Esophagus muscularis mucosa (tissue), 3 donors: ENCODE results near the gene AKAP10.

ENCODE experiments used
- EP300 ChIP-seq: sonication (generic); formaldehyde crosslinking; IDR thresholded peaks from one replicate; pipeline ENCODE4 v1.6.1; 2017; ENCODE audit warnings: antibody characterized with exemption
- TF ChIP-seq, protein P1 (sequence below), 3 experiments: fragments of 200-600 bp in 2 of 3; fragments of 450-650 bp in 1 of 3; sonication (generic) in 2 of 3; IDR thresholded peaks; one replicate each; pipeline ENCODE4 v1.5.1; 2017 to 2019; ENCODE audit warnings: antibody characterized with exemption in 3 of 3, mild to moderate bottlenecking in 2 of 3, moderate library complexity in 1 of 3

DNA sequence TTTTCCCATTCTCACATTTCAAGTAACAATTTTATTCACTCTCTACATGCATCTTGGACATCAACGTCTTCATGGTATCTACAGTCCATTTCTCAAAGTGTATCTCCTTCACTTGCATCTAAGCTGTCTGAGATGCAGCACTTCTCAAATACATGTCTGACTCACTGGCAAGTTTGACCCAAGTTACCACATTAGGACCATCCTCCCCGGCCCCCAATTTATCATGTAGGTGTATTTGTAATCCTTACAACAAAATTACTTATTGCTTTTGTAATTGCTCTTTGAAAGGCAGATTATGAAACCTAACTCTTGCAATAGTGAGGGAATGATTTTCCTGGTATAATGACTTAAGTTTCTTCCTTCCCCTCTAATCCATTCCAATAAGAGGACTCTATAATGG is 80.9 kb downstream of the AKAP10 start:
- no peak for TF ChIP-seq EP300
- TF ChIP-seq, protein P1, sequence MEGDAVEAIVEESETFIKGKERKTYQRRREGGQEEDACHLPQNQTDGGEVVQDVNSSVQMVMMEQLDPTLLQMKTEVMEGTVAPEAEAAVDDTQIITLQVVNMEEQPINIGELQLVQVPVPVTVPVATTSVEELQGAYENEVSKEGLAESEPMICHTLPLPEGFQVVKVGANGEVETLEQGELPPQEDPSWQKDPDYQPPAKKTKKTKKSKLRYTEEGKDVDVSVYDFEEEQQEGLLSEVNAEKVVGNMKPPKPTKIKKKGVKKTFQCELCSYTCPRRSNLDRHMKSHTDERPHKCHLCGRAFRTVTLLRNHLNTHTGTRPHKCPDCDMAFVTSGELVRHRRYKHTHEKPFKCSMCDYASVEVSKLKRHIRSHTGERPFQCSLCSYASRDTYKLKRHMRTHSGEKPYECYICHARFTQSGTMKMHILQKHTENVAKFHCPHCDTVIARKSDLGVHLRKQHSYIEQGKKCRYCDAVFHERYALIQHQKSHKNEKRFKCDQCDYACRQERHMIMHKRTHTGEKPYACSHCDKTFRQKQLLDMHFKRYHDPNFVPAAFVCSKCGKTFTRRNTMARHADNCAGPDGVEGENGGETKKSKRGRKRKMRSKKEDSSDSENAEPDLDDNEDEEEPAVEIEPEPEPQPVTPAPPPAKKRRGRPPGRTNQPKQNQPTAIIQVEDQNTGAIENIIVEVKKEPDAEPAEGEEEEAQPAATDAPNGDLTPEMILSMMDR (IDR thresholded peaks at IDR 0.05) = no peak
